HAP-1 (cell line): Measurements from ENCODE around the gene TJP1.
"Not testable (repeated sequence)": the region's sequence is repeated elsewhere in the genome, so short reads cannot be mapped to it uniquely, and the experiment has no call there.

Source experiments
- DNase-seq, 2 experiments: peaks; one replicate each; pipeline ENCODE4 v3.0.0-alpha.2; 2016 to 2020; ENCODE audit warnings: low spot score in 2 of 2
- H3K27me3 ChIP-seq: fragments of 250-450 bp; sonication (Bioruptor Pico); 2 replicates; pipeline ENCODE4 v1.5.1; 2020; ENCODE audit warnings: low read depth, mild to moderate bottlenecking, moderate library complexity
- H3K36me3 ChIP-seq: fragments of 250-450 bp; sonication (Bioruptor Pico); replicated peaks from 2 replicates; pipeline ENCODE4 v1.5.1; 2020; ENCODE audit warnings: mild to moderate bottlenecking
- H3K4me1 ChIP-seq: fragments of 250-450 bp; sonication (Bioruptor Pico); 2 replicates; pipeline ENCODE4 v1.5.1; 2020; ENCODE audit warnings: mild to moderate bottlenecking
- H3K4me3 ChIP-seq: fragments of 250-450 bp; sonication (Bioruptor Pico); 2 replicates; pipeline ENCODE4 v1.5.1; 2020; ENCODE audit warnings: mild to moderate bottlenecking, moderate library complexity
- H3K9me3 ChIP-seq: fragments of 250-450 bp; sonication (Bioruptor Pico); 2 replicates; pipeline ENCODE4 v1.5.1; 2020; ENCODE audit warnings: mild to moderate bottlenecking, moderate library complexity
- in situ Hi-C: fragments of 300-500 bp; cut with MboI; formaldehyde crosslinking; loops from 3 replicates; pipeline ENCODE4 v1.14.3; 2020; ENCODE audit warnings: low sequenced_read_pairs, inconsistent platforms, mixed read lengths

Gene TJP1

GRCh38 chr15:29680465-29681165 lies 141.7 kb downstream of the TJP1 start:
- H3K27me3 ChIP-seq, result no peaks in the 10 kb centered on the region
- no peaks in the 10 kb centered on the region for H3K36me3 ChIP-seq
- no peak overlapping the region for H3K4me3 ChIP-seq
- no peak for DNase-seq
- H3K4me1 ChIP-seq, result no peaks in the 10 kb centered on the region
- no peaks in the 10 kb centered on the region for H3K9me3 ChIP-seq
- in situ Hi-C loops, result no loop called here

DNA sequence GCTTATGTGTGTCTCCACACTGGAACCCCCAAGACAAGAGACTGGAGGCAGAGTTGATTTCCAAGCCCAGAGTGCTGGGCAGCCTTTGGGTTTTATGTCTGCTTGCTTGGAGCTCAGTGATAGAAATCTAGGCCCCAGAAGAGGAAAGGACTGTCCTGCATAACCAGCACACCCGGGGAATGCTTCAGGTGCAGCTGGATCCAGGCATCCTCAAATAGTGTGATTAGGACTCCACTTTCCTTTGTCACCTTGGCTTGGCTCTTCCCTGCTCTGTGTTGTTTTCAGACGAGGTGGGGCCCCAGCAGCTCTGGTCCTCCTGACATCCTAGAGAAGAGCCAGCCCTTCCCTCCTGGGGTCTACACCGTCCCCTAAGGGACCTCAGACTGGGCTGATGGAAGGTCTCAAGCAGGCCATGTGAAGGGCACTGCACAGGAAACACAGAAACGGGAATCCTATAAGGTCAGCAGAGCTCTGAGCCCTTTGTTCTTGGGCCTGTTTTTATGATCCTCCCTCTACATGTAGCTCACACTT lies 143.7 kb downstream of the TJP1 start:
- no peaks in the 10 kb centered on the region for H3K36me3 ChIP-seq
- no peaks in the 10 kb centered on the region for H3K4me1 ChIP-seq
- in situ Hi-C loops, result no loop called here
- no peak for DNase-seq
- no peaks in the 10 kb centered on the region for H3K9me3 ChIP-seq
- no peaks in the 10 kb centered on the region for H3K27me3 ChIP-seq
- no peak overlapping the region for H3K4me3 ChIP-seq

- DNase-seq, result no peak
- no peak overlapping the region for H3K4me3 ChIP-seq
- H3K4me1 ChIP-seq, result no peaks in the 10 kb centered on the region
- no peaks in the 10 kb centered on the region for H3K36me3 ChIP-seq
- no peaks in the 10 kb centered on the region for H3K27me3 ChIP-seq
- in situ Hi-C loops, result no loop called here
- H3K9me3 ChIP-seq, result no peaks in the 10 kb centered on the region
Observed at GRCh38 chr15:29677871-29678461, 144.3 kb downstream of the TJP1 start.

GRCh38 chr15:29677455-29677854 lies 144.8 kb downstream of the TJP1 start:
- in situ Hi-C loops, result no loop called here
- no peak for DNase-seq
- H3K9me3 ChIP-seq, result no peaks in the 10 kb centered on the region
- H3K4me1 ChIP-seq, result no peaks in the 10 kb centered on the region
- H3K4me3 ChIP-seq, result no peak overlapping the region
- no peaks in the 10 kb centered on the region for H3K36me3 ChIP-seq
- no peaks in the 10 kb centered on the region for H3K27me3 ChIP-seq

GRCh38 chr15:29676961-29677402 lies 145.3 kb downstream of the TJP1 start:
- no peaks in the 10 kb centered on the region for H3K36me3 ChIP-seq
- H3K27me3 ChIP-seq, result no peaks in the 10 kb centered on the region
- no peak overlapping the region for H3K4me3 ChIP-seq
- no peaks in the 10 kb centered on the region for H3K4me1 ChIP-seq
- no peaks in the 10 kb centered on the region for H3K9me3 ChIP-seq
- in situ Hi-C loops, result no loop called here
- no peak for DNase-seq

DNA sequence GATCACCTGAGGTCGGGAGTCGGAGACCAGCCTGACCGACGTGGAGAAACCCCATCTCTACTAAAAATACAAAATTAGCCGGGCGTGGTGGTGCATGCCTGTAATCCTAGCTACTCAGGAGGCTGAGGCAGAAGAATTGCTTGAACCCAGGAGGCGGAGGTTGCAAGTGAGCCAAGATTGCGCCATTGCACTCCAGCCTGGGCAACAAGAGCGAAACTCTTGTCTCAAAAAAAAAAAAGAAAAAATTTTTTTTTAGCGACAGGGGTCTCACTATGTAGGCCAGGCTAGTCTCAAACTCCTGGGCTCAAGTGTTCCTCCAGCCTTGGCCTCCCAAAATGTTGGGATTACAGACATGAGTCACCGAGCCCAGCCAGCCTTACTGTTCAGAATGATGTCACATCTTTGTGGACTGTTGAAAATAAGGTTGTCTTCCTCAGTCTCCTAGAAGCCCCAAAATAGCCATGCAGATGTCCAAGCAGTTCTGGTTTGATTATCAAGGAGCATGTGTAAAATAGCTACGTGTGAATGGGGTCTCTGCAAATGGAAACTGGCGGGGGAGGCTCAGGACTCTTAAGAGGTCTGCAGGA lies 145.8 kb downstream of the TJP1 start:
- H3K36me3 ChIP-seq, H3K27me3 ChIP-seq, H3K4me3 ChIP-seq, in situ Hi-C loops, H3K9me3 ChIP-seq, H3K4me1 ChIP-seq, DNase-seq: not testable (repeated sequence)

GRCh38 chr15:29675791-29676301 lies 146.4 kb downstream of the TJP1 start:
- no peak overlapping the region for H3K4me3 ChIP-seq

DNA sequence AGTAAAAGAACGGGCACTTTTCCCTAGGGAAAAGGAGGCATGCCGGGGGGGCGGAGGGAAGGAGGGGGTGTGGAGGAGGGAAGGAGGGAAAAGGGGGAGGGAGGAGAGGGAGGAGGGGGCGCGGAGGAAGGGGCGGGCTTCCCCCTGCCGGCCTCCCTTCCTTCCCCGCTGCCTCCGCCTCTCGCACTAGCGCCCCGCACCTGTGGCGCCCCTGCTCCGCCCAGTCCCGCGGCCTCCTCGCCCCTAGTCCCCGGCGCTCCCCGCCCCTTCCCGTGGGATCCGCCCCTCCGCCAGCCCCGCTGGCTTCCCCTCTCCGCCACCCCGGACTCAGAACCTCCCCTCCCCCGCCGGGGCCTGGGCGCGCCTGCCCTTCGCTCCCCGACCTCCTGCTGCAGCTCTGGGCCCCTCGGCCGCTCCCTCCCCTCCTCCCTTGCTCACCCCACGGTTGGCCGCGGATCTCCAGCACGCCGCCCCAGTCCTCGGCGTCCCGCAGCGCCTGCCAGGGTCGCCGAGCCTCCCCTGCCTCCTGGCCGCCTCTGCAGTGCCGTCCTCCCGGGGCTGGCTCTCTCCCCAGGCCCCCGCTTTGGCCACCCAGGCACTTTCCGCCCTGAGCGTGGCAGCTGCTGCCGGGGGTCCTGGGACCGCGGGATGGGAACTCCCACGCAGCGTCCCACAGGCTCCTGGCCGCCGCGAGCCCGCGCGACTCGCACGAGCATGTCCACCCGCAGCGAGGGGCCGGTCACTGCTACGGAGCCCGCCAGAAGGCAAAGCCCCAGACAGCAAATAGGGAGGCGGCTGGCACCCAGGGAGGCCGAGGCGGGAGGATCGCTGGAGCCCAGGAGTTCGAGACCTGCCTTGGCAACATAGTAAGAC lies 147.4 kb downstream of the TJP1 start:
- Histone ChIP-seq H3K36me3 (no peaks in the 10 kb centered on the region), H3K27me3 (no peaks in the 10 kb centered on the region), H3K4me1 (no peaks in the 10 kb centered on the region), H3K9me3 (no peaks in the 10 kb centered on the region), H3K4me3 (peak overlapping the region; percentile 37)
- peak; percentile 80 to 97 for DNase-seq
- in situ Hi-C loops, result loop anchor here (25.0 kb wide), 1 partner anchor 362 kb away; no protein-coding TSS in a partner anchor

More at GRCh38 chr15:29675791-29676301, 146.4 kb downstream of the TJP1 start:
- no peak for DNase-seq
- no peaks in the 10 kb centered on the region for H3K36me3 ChIP-seq
- in situ Hi-C loops, result no loop called here
- no peaks in the 10 kb centered on the region for H3K27me3 ChIP-seq
- no peaks in the 10 kb centered on the region for H3K4me1 ChIP-seq
- H3K9me3 ChIP-seq, result no peaks in the 10 kb centered on the region

GRCh38 chr15:29672923-29673809 lies 149.1 kb downstream of the TJP1 start:
- Histone ChIP-seq H3K4me3 (no peak overlapping the region), H3K4me1 (no peaks in the 10 kb centered on the region), H3K9me3 (no peaks in the 10 kb centered on the region), H3K27me3 (no peaks in the 10 kb centered on the region), H3K36me3 (no peaks in the 10 kb centered on the region)
- DNase-seq, result no peak
- in situ Hi-C loops, result loop anchor here (25.0 kb wide), 1 partner anchor 364 kb away; no protein-coding TSS in a partner anchor

GRCh38 chr15:29672446-29672845 lies 149.8 kb downstream of the TJP1 start:
- Histone ChIP-seq H3K27me3 (no peaks in the 10 kb centered on the region), H3K9me3 (no peaks in the 10 kb centered on the region), H3K4me3 (no peak overlapping the region), H3K36me3 (no peaks in the 10 kb centered on the region), H3K4me1 (no peaks in the 10 kb centered on the region)
- no peak for DNase-seq
- in situ Hi-C loops, result loop anchor here (25.0 kb wide), 1 partner anchor 365 kb away; no protein-coding TSS in a partner anchor

DNA sequence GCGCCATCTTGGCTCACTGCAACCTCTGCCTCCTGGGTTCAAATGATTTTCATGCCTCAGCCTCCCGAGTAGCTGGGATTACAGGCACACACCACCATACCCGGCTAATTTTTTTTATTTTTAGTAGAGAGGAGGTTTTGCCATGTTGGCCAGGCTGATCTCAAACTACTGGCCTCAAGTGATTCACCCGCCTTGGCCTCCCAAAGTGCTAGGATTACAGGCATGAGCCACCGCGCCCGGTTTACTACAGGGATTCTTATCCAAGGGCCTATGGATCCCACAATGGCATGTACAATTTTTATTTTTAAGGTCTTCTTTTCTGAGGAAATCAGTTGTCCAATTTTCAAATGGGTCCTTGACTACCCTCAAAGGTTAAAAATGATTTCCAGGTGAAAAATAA lies 150.2 kb downstream of the TJP1 start:
- not testable (repeated sequence) for DNase-seq, H3K27me3 ChIP-seq, H3K36me3 ChIP-seq, H3K9me3 ChIP-seq, H3K4me1 ChIP-seq, H3K4me3 ChIP-seq
- in situ Hi-C loops, result loop anchor here (25.0 kb wide), 1 partner anchor 365 kb away; no protein-coding TSS in a partner anchor
